ENCODE results near the gene STUB1. TPM values are rescaled to one million over a fixed set of nuclear protein-coding genes. Genes with fewer than 3 reads are reported as not detected.
"Not testable (repeated sequence)": the region's sequence is repeated elsewhere in the genome, so short reads cannot be mapped to it uniquely, and the experiment has no call there.

Gene STUB1
- total and polyA plus RNA-seq, 10 of the 15 experiments (the other 5 are each of a cell fraction or from before 2014, with no cell fraction given), result 4.2 to 136 (median 67.1) TPM

GRCh38 chr16:712740-713250 is 32.6 kb downstream of the STUB1 start:
- 48% methylated on average over 13 of the region's 13 CpGs for WGBS (ENCODE audit: insufficient coverage, insufficient replicate concordance, low lambda C conversion rate, missing lambda C conversion rate)
- POLR2A ChIA-PET; H3K9ac ChIP-seq (ENCODE audit: control insufficient read depth, insufficient read depth, low read length); FAIRE-seq; H3K4me3 ChIP-seq; H3K9me3 ChIP-seq (replicated peaks; ENCODE audit: control insufficient read depth, insufficient read depth, low read length); intact Hi-C loops (cut with micrococcal nuclease; ENCODE audit: unreplicated experiment); H3K36me3 ChIP-seq (ENCODE audit: control insufficient read depth in 2 of 2, insufficient read depth in 2 of 2, low read length in 1 of 2); H2AFZ ChIP-seq (ENCODE audit: control insufficient read depth, low read depth, low read length); DNase-seq (ENCODE audit: low read depth, low spot score); BruUV-seq (replicated peaks); ATAC-seq; H4K20me1 ChIP-seq (ENCODE audit: control insufficient read depth, insufficient read depth); H3K4me2 ChIP-seq (ENCODE audit: control insufficient read depth, insufficient read depth); H3K27ac ChIP-seq (ENCODE audit: control insufficient read depth, insufficient read depth); H3K79me2 ChIP-seq (ENCODE audit: control insufficient read depth, insufficient read depth, low read length); H3K4me1 ChIP-seq (ENCODE audit: control insufficient read depth, insufficient read depth, low read length); H3K27me3 ChIP-seq (replicated peaks in 1 of 2; ENCODE audit: control insufficient read depth in 2 of 2, insufficient read depth in 2 of 2, low read length in 1 of 2): not testable (repeated sequence)
- in situ Hi-C loops (cut with MboI), result loop anchor here (5.0 kb wide), 1 partner anchor 75 kb away; the partner anchor contains the start of genes CHTF18 and RPUSD1
- ChIA-PET CTCF (interaction anchor here (0.5 to 2.2 kb wide), 17 partner anchors 12 to 390 kb away, joined by 3 to 32 read pairs (median 4); partner anchors contain the start of genes CCDC78, CHTF18, CIAO3 and HAGHL), RAD21 (ENCODE audit: unreplicated experiment) (interaction anchor here (0.7 to 1.5 kb wide), 4 partner anchors 12 to 328 kb away, joined by 3 to 10 read pairs (median 5); partner anchors contain the start of genes CHTF18 and RPUSD1), SMC1A (ENCODE audit: uncharacterized antibody, unreplicated experiment) (interaction anchor here (0.7 to 2.1 kb wide), 7 partner anchors 8 to 391 kb away, joined by 3 to 12 read pairs (median 3); partner anchors contain the start of genes ANTKMT, CCDC78, CHTF18 and RPUSD1)
- TF ChIP-seq ZBTB33 (IDR thresholded peaks at IDR 0.05) (0 out of 2 replicates have a peak, but pooled peaks have one; percentile 75), CTCF (IDR thresholded peaks at IDR 0.05 in 2 of 3, conservative IDR thresholded peaks at IDR 0.05 in 1 of 3; ENCODE audit: control insufficient read depth in 2 of 3, extremely low read depth in 1 of 3, insufficient read depth in 1 of 3, low read depth in 3 of 3, low read length in 3 of 3) (peak; percentile 21 to 28 (median 23); a peak in 4 of 6 replicates)
